ENCODE data around the gene CALN1.

DNA sequence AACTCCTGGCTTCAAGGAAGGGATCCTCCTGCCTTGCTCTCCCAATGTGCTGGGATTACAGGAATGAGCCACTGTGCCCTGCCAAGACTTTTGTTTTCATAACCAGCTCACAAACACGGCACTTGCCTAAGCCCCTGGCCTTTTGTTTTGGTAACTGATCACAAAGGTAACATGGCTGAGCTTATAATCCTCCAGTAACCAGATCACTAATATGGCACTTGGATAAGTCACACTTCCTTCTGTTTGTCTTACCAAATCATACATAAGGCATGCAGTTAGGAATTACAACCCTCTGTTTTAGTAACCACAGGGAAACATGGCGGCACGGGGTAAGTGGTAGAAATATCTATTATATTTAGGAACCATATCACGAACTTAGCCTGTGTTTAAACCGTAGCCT is 577.1 kb downstream of the CALN1 start:
- no peak for TF ChIP-seq CTCF (IDR thresholded peaks at IDR 0.05; ENCODE audit: control extremely low read depth in 1 of 3, insufficient read depth in 1 of 3, low read depth in 1 of 3, low read length in 3 of 3)
- no peak for TF ChIP-seq TAF1 (IDR thresholded peaks at IDR 0.05; ENCODE audit: low read depth, low read length)
- TF ChIP-seq SRF (IDR thresholded peaks at IDR 0.05; ENCODE audit: low read depth, low read length), result no peak
- TF ChIP-seq POLR2AphosphoS5 (IDR thresholded peaks at IDR 0.05; ENCODE audit: low read depth, low read length), result no peak
- TF ChIP-seq BRCA1 (IDR thresholded peaks at IDR 0.05; ENCODE audit: low read depth, low read length), result no peak
- TF ChIP-seq HDAC2 (IDR thresholded peaks at IDR 0.05; ENCODE audit: borderline replicate concordance in 1 of 2, low read depth in 2 of 2, low read length in 2 of 2), result no peak
- TF ChIP-seq YY1 (IDR thresholded peaks at IDR 0.05; ENCODE audit: low read depth, low read length), result no peak

Measured in H1 (cell line).